Lower lobe of right lung (tissue), 2 donors: ENCODE measurements around the gene UBR3. TPM values are rescaled to one million over a fixed set of nuclear protein-coding genes. Genes with fewer than 3 reads are reported as not detected.
A peak's percentile ranks its signal among the peaks of the same experiment; 100 is the strongest.

ENCODE experiments used
- ATAC-seq, 2 donors: fragments of 200-7000 bp; cut with Tn5 transposase; one replicate each; pipeline ENCODE4 v1.9.1; 2020 to 2022; ENCODE audit warnings: mild to moderate bottlenecking in 2 of 2, moderate library complexity in 2 of 2
- DNase-seq: peaks from one replicate; pipeline ENCODE4 v3.0.0-alpha.2; 2020
- H3K27ac ChIP-seq: fragments of 200-600 bp; one replicate; pipeline ENCODE4 v1.8.0; 2022
- H3K27me3 ChIP-seq: fragments of 200-600 bp; one replicate; pipeline ENCODE4 v1.8.0; 2022; ENCODE audit warnings: low read depth
- H3K36me3 ChIP-seq: fragments of 200-600 bp; one replicate; pipeline ENCODE4 v1.8.0; 2022; ENCODE audit warnings: mild to moderate bottlenecking
- H3K4me1 ChIP-seq: fragments of 200-600 bp; one replicate; pipeline ENCODE4 v1.8.0; 2022
- H3K4me3 ChIP-seq: fragments of 200-600 bp; one replicate; pipeline ENCODE4 v1.8.0; 2022; ENCODE audit warnings: mild to moderate bottlenecking
- H3K9me3 ChIP-seq: fragments of 200-600 bp; one replicate; pipeline ENCODE4 v1.8.0; 2022
- CTCF ChIP-seq: fragments of 200-600 bp; IDR thresholded peaks from one replicate; pipeline ENCODE4 v1.8.0; 2022; ENCODE audit warnings: antibody characterized with exemption, mild to moderate bottlenecking
- intact Hi-C: fragments of 100-400 bp; cut with DNase I; formaldehyde crosslinking; loops from one replicate; pipeline ENCODE4 v1.11.0; 2022
- total RNA-seq: library from RNA; stranded (reverse); fragmentation: NEBNext Ultra II Directional; extraction: Animal tissue kit (Norgen Biotek cat#: 25700); gene quantifications from one replicate; pipeline ENCODE4 v1.2.1, GENCODE V29; 2021
- donor health status: DM: no; HTN: yes; CAD: no; lungs with severe emphysema.

UBR3 gene
- total RNA-seq, 1 donor from 2014 or later, result 46.7 TPM

- H3K36me3 ChIP-seq, result no peaks in the 10 kb centered on the region
- DNase-seq (no peak), ATAC-seq (no peak)
- no peaks in the 10 kb centered on the region for H3K27me3 ChIP-seq
- intact Hi-C loops, result no loop called here
- H3K27ac ChIP-seq, result no peak overlapping the region
- H3K4me3 ChIP-seq, result no peak overlapping the region
- H3K9me3 ChIP-seq, result no peaks in the 10 kb centered on the region
- H3K4me1 ChIP-seq, result peaks cover 4% of the 10 kb centered on the region
- TF ChIP-seq CTCF, result no peak
These were observed 36.7 kb upstream of the UBR3 start for GRCh38 chr2:169790581-169790980.

- Histone ChIP-seq H3K4me3 (no peak overlapping the region), H3K36me3 (no peaks in the 10 kb centered on the region), H3K4me1 (peaks cover 8% of the 10 kb centered on the region), H3K9me3 (no peaks in the 10 kb centered on the region), H3K27ac (no peak overlapping the region), H3K27me3 (no peaks in the 10 kb centered on the region)
- ATAC-seq (no peak), DNase-seq (no peak)
- intact Hi-C loops, result no loop called here
- no peak for TF ChIP-seq CTCF
These were observed 32.1 kb upstream of the UBR3 start for GRCh38 chr2:169795181-169795580.

- Histone ChIP-seq H3K36me3 (peaks cover 6% of the 10 kb centered on the region), H3K27ac (no peak overlapping the region), H3K27me3 (no peaks in the 10 kb centered on the region), H3K4me3 (no peak overlapping the region), H3K4me1 (peaks cover 10% of the 10 kb centered on the region), H3K9me3 (no peaks in the 10 kb centered on the region)
- DNase-seq (no peak), ATAC-seq (no peak)
- no peak for TF ChIP-seq CTCF
- intact Hi-C loops, result no loop called here
These were observed 30.8 kb upstream of the UBR3 start for GRCh38 chr2:169796441-169796840.

- intact Hi-C loops, result no loop called here
- no peak overlapping the region for H3K27ac ChIP-seq
- peaks cover 16% of the 10 kb centered on the region for H3K4me1 ChIP-seq
These were observed 29.7 kb upstream of the UBR3 start for GRCh38 chr2:169797601-169798000.

GRCh38 chr2:169798397-169798717 is 28.9 kb upstream of the UBR3 start:
- ATAC-seq, result no peak
- Histone ChIP-seq H3K4me1 (peaks cover 19% of the 10 kb centered on the region), H3K4me3 (peak overlapping the region; percentile 85), H3K36me3 (peaks cover 24% of the 10 kb centered on the region), H3K27me3 (no peaks in the 10 kb centered on the region), H3K9me3 (no peaks in the 10 kb centered on the region), H3K27ac (peak overlapping the region; percentile 85)
- TF ChIP-seq CTCF, result no peak
- no peak for DNase-seq
- intact Hi-C loops, result no loop called here

More at GRCh38 chr2:169797601-169798000, 29.7 kb upstream of the UBR3 start:
- no peak for ATAC-seq
- H3K4me3 ChIP-seq, result no peak overlapping the region
- no peaks in the 10 kb centered on the region for H3K27me3 ChIP-seq
- DNase-seq, result no peak
- peaks cover 18% of the 10 kb centered on the region for H3K36me3 ChIP-seq
- no peak for TF ChIP-seq CTCF
- H3K9me3 ChIP-seq, result no peaks in the 10 kb centered on the region
